HG02623 (cell line): ENCODE results near the gene FRMD3.

Source experiments
- ATAC-seq: cut with Tn5 transposase; IDR thresholded peaks from one replicate; pipeline ENCODE4 v1.9.1; 2021; ENCODE audit warnings: moderate library complexity; ENCODE audit not compliant: unreplicated experiment

The FRMD3 gene

GRCh38 chr9:83294816-83295215 is 243.4 kb downstream of the FRMD3 start:
- ATAC-seq: no peak

- no peak for ATAC-seq
Measured at GRCh38 chr9:83291196-83291595, 247.0 kb downstream of the FRMD3 start.

GRCh38 chr9:83290692-83291091 is 247.5 kb downstream of the FRMD3 start:
- ATAC-seq: no peak

GRCh38 chr9:83287021-83287420 is 251.2 kb downstream of the FRMD3 start:
- no peak for ATAC-seq

GRCh38 chr9:83285445-83286225 is 252.6 kb downstream of the FRMD3 start:
- ATAC-seq: no peak

GRCh38 chr9:83284746-83285145 is 253.5 kb downstream of the FRMD3 start:
- no peak for ATAC-seq

GRCh38 chr9:83283528-83283927 is 254.7 kb downstream of the FRMD3 start:
- ATAC-seq: no peak

GRCh38 chr9:83281306-83282255 is 256.6 kb downstream of the FRMD3 start:
- ATAC-seq: no peak

- ATAC-seq: no peak
Measured at GRCh38 chr9:83280790-83281189, 257.4 kb downstream of the FRMD3 start.

GRCh38 chr9:83280268-83280667 is 257.9 kb downstream of the FRMD3 start:
- no peak for ATAC-seq

GRCh38 chr9:83274787-83275186 is 263.4 kb downstream of the FRMD3 start:
- ATAC-seq: no peak

GRCh38 chr9:83271665-83272071 is 266.5 kb downstream of the FRMD3 start:
- ATAC-seq: no peak

- no peak for ATAC-seq
Measured at GRCh38 chr9:83270116-83270515, 268.1 kb downstream of the FRMD3 start.

GRCh38 chr9:83267741-83268140 is 270.5 kb downstream of the FRMD3 start:
- no peak for ATAC-seq

- ATAC-seq: no peak
Measured at GRCh38 chr9:83266666-83267496, 271.3 kb downstream of the FRMD3 start.

- ATAC-seq: no peak
Measured at GRCh38 chr9:83266331-83266665, 271.9 kb downstream of the FRMD3 start.

GRCh38 chr9:83264315-83264714 is 273.9 kb downstream of the FRMD3 start:
- no peak for ATAC-seq

- ATAC-seq: no peak
Measured at GRCh38 chr9:83259558-83259957, 278.6 kb downstream of the FRMD3 start.

GRCh38 chr9:83257937-83258891 is 280.0 kb downstream of the FRMD3 start:
- ATAC-seq: no peak

GRCh38 chr9:83247732-83248131 is 290.5 kb downstream of the FRMD3 start:
- ATAC-seq: no peak
